ENCODE data around the gene CCDC116. TPM values are rescaled to one million over a fixed set of nuclear protein-coding genes. Genes with fewer than 3 reads are reported as not detected.

Gene CCDC116
- total RNA-seq, 3 donors from 2014 or later (not counting 1 experiment from before 2014, with no cell fraction given): 0.43 TPM; not detected in 2

GRCh38 chr22:21611210-21611977 lies 21.2 kb upstream of the CCDC116 start:
- Mint-ChIP-seq H3K27me3 (ENCODE audit: low read depth in 2 of 2) (no peaks in the 10 kb centered on the region), H3K4me1 (peaks cover 40 to 50% of the 10 kb centered on the region in 2 donors), H3K27ac (peak overlapping the region; percentile 60 to 78), H3K9me3 (no peaks in the 10 kb centered on the region), H3K4me3 (no peak overlapping the region), H3K36me3 (no peaks in the 10 kb centered on the region)
- H3K27me3 ChIP-seq (ENCODE audit: control insufficient read depth, insufficient read depth, low read length): no peaks in the 10 kb centered on the region
- intact Hi-C loops (cut with micrococcal nuclease): no loop called here
- H3K9me3 ChIP-seq (ENCODE audit: control insufficient read depth, insufficient read depth, low read length): no peaks in the 10 kb centered on the region
- ATAC-seq: no peak
- peaks cover 24% of the 10 kb centered on the region for H3K36me3 ChIP-seq (ENCODE audit: control insufficient read depth, insufficient read depth, low read length)
- H3K27ac ChIP-seq (ENCODE audit: low read length): no peak overlapping the region
- no peak for TF ChIP-seq CTCF (IDR thresholded peaks at IDR 0.05)
- 92% methylated on average over 4 of the region's 4 CpGs for WGBS (ENCODE audit: insufficient coverage)
- H3K4me3 ChIP-seq (ENCODE audit: low read length): no peak overlapping the region
- peaks cover 7% of the 10 kb centered on the region for H3K4me1 ChIP-seq (ENCODE audit: control insufficient read depth, insufficient read depth, low read length)
- no peak for DNase-seq

DNA sequence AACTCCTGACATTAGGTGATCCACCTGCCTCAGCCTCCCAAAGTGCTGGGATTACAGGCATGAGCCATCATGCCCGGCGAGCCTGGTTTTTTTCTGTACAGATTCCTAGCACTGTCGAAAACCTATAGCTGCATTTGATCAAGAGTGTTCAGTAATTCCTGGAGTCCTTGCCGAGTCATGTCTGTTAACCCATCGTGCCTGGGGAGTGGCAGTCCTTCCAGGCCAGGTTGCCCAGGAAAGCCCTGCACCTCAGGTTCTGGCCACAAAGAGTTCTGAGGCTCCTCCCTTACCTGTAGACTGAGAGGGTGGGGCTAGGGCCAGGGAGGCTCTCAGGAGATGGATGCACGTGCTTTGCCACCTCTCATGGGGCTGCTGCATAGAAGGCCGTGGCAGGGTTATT lies 19.7 kb upstream of the CCDC116 start:
- peaks cover 3% of the 10 kb centered on the region for H3K4me1 ChIP-seq (ENCODE audit: control insufficient read depth, insufficient read depth, low read length)
- peaks cover 35 to 37% of the 10 kb centered on the region in 2 donors for H3K4me1 Mint-ChIP-seq
- H3K9me3 Mint-ChIP-seq: no peaks in the 10 kb centered on the region
- H3K4me3 Mint-ChIP-seq: no peak overlapping the region
- whole genome bisulfite sequencing (ENCODE audit: insufficient coverage): 97% methylated on average over 7 of the region's 7 CpGs
- H3K27ac ChIP-seq (ENCODE audit: low read length): no peak overlapping the region
- H3K9me3 ChIP-seq (ENCODE audit: control insufficient read depth, insufficient read depth, low read length): no peaks in the 10 kb centered on the region
- H3K36me3 ChIP-seq (ENCODE audit: control insufficient read depth, insufficient read depth, low read length): peaks cover 24% of the 10 kb centered on the region
- no peak for DNase-seq
- intact Hi-C loops (cut with micrococcal nuclease): no loop called here
- H3K36me3 Mint-ChIP-seq: no peaks in the 10 kb centered on the region
- H3K4me3 ChIP-seq (ENCODE audit: low read length): no peak overlapping the region
- ATAC-seq: no peak
- TF ChIP-seq CTCF (IDR thresholded peaks at IDR 0.05): no peak
- H3K27me3 Mint-ChIP-seq (ENCODE audit: low read depth in 2 of 2): no peaks in the 10 kb centered on the region
- H3K27me3 ChIP-seq (ENCODE audit: control insufficient read depth, insufficient read depth, low read length): no peaks in the 10 kb centered on the region
- H3K27ac Mint-ChIP-seq: no peak overlapping the region

GRCh38 chr22:21613553-21614233 lies 18.9 kb upstream of the CCDC116 start:
- H3K4me1 Mint-ChIP-seq: peaks cover 33 to 37% of the 10 kb centered on the region in 2 donors
- H3K4me3 Mint-ChIP-seq: no peak overlapping the region
- Histone ChIP-seq H3K36me3 (ENCODE audit: control insufficient read depth, insufficient read depth, low read length) (peaks cover 24% of the 10 kb centered on the region), H3K9me3 (ENCODE audit: control insufficient read depth, insufficient read depth, low read length) (no peaks in the 10 kb centered on the region), H3K27me3 (ENCODE audit: control insufficient read depth, insufficient read depth, low read length) (no peaks in the 10 kb centered on the region), H3K27ac (ENCODE audit: low read length) (no peak overlapping the region), H3K4me1 (ENCODE audit: control insufficient read depth, insufficient read depth, low read length) (peaks cover 5% of the 10 kb centered on the region), H3K4me3 (ENCODE audit: low read length) (no peak overlapping the region)
- WGBS (ENCODE audit: insufficient coverage): 76% methylated on average over 3 of the region's 4 CpGs
- no peaks in the 10 kb centered on the region for H3K36me3 Mint-ChIP-seq
- intact Hi-C loops (cut with micrococcal nuclease): no loop called here
- no peaks in the 10 kb centered on the region for H3K9me3 Mint-ChIP-seq
- no peak for TF ChIP-seq CTCF (IDR thresholded peaks at IDR 0.05)
- no peaks in the 10 kb centered on the region for H3K27me3 Mint-ChIP-seq (ENCODE audit: low read depth in 2 of 2)
- ATAC-seq: no peak
- DNase-seq: no peak
- H3K27ac Mint-ChIP-seq: no peak overlapping the region
